K562 (cell line): ENCODE measurements around the gene RAB4B. TPM values are rescaled to one million over a fixed set of nuclear protein-coding genes. Genes with fewer than 3 reads are reported as not detected.

Source experiments
- BRD4 ChIP-seq: fragments of 200-600 bp; sonication (generic); IDR thresholded peaks from 2 replicates; pipeline ENCODE4 v1.6.1; 2017; ENCODE audit warnings: inconsistent platforms
- CREB1 ChIP-seq, 2 experiments: sonication (generic) in 1 of 2; formaldehyde crosslinking in 1 of 2; IDR thresholded peaks; 2 replicates each; pipeline versions ENCODE4 v1.6.1 to v1.8.0; 2012 to 2022; ENCODE audit warnings: inconsistent platforms in 1 of 2, mild to moderate bottlenecking in 1 of 2, missing genetic modification reagents in 1 of 2, moderate library complexity in 1 of 2
- FOS ChIP-seq: IDR thresholded peaks from 3 replicates; pipeline ENCODE4 v1.6.1; 2011; ENCODE audit not compliant: insufficient read length; ENCODE audit errors: extremely low read depth
- FOXA1 ChIP-seq: fragments of 450-650 bp; IDR thresholded peaks from 2 replicates; pipeline ENCODE4 v1.6.1; 2016; ENCODE audit warnings: mild to moderate bottlenecking, borderline replicate concordance
- GATAD2B ChIP-seq: fragments of 450-650 bp; IDR thresholded peaks from 2 replicates; pipeline ENCODE4 v1.6.1; 2017; ENCODE audit warnings: mild to moderate bottlenecking, borderline replicate concordance
- KDM5B ChIP-seq: fragments of 200-600 bp; sonication (generic); IDR thresholded peaks from 2 replicates; pipeline ENCODE4 v1.6.1; 2012; ENCODE audit warnings: low read depth, mild to moderate bottlenecking, moderate library complexity, low read length, control low read depth, inconsistent platforms; ENCODE audit not compliant: insufficient replicate concordance
- MYBL2 ChIP-seq, 2 experiments: fragments of 450-650 bp in 1 of 2; sonication (generic) in 1 of 2; formaldehyde crosslinking in 1 of 2; IDR thresholded peaks; 2 replicates each; pipeline versions ENCODE4 v1.6.1 to v1.8.1; 2017 to 2022; ENCODE audit warnings: borderline replicate concordance in 1 of 2, inconsistent platforms in 1 of 2, low read depth in 1 of 2, mild to moderate bottlenecking in 1 of 2, missing genetic modification reagents in 1 of 2, moderate library complexity in 1 of 2
- NFXL1 ChIP-seq: fragments of 450-650 bp; formaldehyde crosslinking; IDR thresholded peaks from 2 replicates; pipeline ENCODE4 v1.4.0; 2021; ENCODE audit warnings: mild to moderate bottlenecking
- RBM25 ChIP-seq: fragments of 200-400 bp; formaldehyde crosslinking; IDR thresholded peaks from 2 replicates; pipeline ENCODE4 v1.6.1; 2018; ENCODE audit warnings: low read length, low read depth, moderate library complexity; ENCODE audit not compliant: severe bottlenecking
- SMARCA5 ChIP-seq: fragments of 450-650 bp; IDR thresholded peaks from 2 replicates; pipeline ENCODE4 v1.6.1; 2016
- ZBTB8A ChIP-seq: fragments of 450-650 bp; IDR thresholded peaks from 2 replicates; pipeline ENCODE4 v1.6.1; 2018; ENCODE audit warnings: mild to moderate bottlenecking, moderate library complexity; ENCODE audit not compliant: partially characterized antibody
- ZNF253 ChIP-seq: fragments of 250-450 bp; sonication (Bioruptor Pico); conservative IDR thresholded peaks from 2 replicates; pipeline ENCODE4 v1.6.1; 2021; ENCODE audit warnings: mild to moderate bottlenecking
- ZNF263 ChIP-seq: sonication (generic); formaldehyde crosslinking; IDR thresholded peaks from 2 replicates; pipeline ENCODE4 v1.8.0; 2022; ENCODE audit warnings: mild to moderate bottlenecking, missing genetic modification reagents, borderline replicate concordance
- polyA plus RNA-seq, 8 experiments: library from polyadenylated mRNA; depleted of rRNA in 4 of 8; stranded (reverse) in 5 of 8; unstranded in 3 of 8; fragments of >200 nt; fragmentation: Nextera tagmentation in 2 of 8; fragmentation: Illumina TruSeq in 1 of 8; extraction: Ambion mirVana in 2 of 8; extraction: Trizol in 1 of 8; gene quantifications; 2 replicates each; pipeline versions ENCODE4 v1.2.1 to v1.2.3, GENCODE V29; 2011 to 2014; ENCODE audit warnings: inconsistent platforms in 1 of 8, missing spikeins in 1 of 8
- total RNA-seq, 7 experiments: library from RNA; depleted of rRNA in 6 of 7; stranded (reverse); fragments of >200 nt in 6 of 7; fragmentation: Illumina TruSeq in 2 of 7; extraction: Trizol in 2 of 7; gene quantifications; 2 replicates each; pipeline versions ENCODE4 v1.2.1 to v1.2.3, GENCODE V29; 2011 to 2021; ENCODE audit warnings: low replicate concordance in 1 of 7
- TF ChIP-seq, protein P1 (sequence below): IDR thresholded peaks from 2 replicates; pipeline ENCODE4 v1.6.1; 2011; ENCODE audit not compliant: insufficient read length; ENCODE audit errors: extremely low read depth
- TF ChIP-seq, protein P2 (sequence below): sonication (generic); formaldehyde crosslinking; IDR thresholded peaks from 2 replicates; pipeline ENCODE4 v1.8.0; 2022; ENCODE audit warnings: mild to moderate bottlenecking, low read depth, missing genetic modification reagents
- TF ChIP-seq, protein P3 (sequence below): sonication (generic); formaldehyde crosslinking; IDR thresholded peaks from 2 replicates; pipeline ENCODE4 v1.9.0; 2022; ENCODE audit warnings: mild to moderate bottlenecking, missing genetic modification reagents
- TF ChIP-seq, protein P4 (sequence below): sonication (generic); formaldehyde crosslinking; IDR thresholded peaks from 2 replicates; pipeline ENCODE4 v1.8.0; 2022; ENCODE audit warnings: mild to moderate bottlenecking, missing genetic modification reagents
- TF ChIP-seq, protein P5 (sequence below), 3 experiments: IDR thresholded peaks in 2 of 3; conservative IDR thresholded peaks in 1 of 3; 2 replicates each; pipeline ENCODE4 v1.5.1; 2011 to 2012; ENCODE audit warnings: low read length in 3 of 3, mild to moderate bottlenecking in 3 of 3, control low read depth in 2 of 3, improper control_type of control experiment in 1 of 3, inconsistent platforms in 1 of 3, low read depth in 1 of 3, mixed read lengths in 1 of 3, moderate library complexity in 1 of 3; ENCODE audit not compliant: insufficient read depth in 2 of 3
- TF ChIP-seq, protein P6 (sequence below): fragments of 450-650 bp; IDR thresholded peaks from 2 replicates; pipeline ENCODE4 v1.6.1; 2016; ENCODE audit warnings: mild to moderate bottlenecking

Gene RAB4B
- total and polyA plus RNA-seq, 9 of the 15 experiments (the other 6 are each of a cell fraction or from before 2014, with no cell fraction given) = 0.28 to 20.4 (median 9.0) TPM

DNA sequence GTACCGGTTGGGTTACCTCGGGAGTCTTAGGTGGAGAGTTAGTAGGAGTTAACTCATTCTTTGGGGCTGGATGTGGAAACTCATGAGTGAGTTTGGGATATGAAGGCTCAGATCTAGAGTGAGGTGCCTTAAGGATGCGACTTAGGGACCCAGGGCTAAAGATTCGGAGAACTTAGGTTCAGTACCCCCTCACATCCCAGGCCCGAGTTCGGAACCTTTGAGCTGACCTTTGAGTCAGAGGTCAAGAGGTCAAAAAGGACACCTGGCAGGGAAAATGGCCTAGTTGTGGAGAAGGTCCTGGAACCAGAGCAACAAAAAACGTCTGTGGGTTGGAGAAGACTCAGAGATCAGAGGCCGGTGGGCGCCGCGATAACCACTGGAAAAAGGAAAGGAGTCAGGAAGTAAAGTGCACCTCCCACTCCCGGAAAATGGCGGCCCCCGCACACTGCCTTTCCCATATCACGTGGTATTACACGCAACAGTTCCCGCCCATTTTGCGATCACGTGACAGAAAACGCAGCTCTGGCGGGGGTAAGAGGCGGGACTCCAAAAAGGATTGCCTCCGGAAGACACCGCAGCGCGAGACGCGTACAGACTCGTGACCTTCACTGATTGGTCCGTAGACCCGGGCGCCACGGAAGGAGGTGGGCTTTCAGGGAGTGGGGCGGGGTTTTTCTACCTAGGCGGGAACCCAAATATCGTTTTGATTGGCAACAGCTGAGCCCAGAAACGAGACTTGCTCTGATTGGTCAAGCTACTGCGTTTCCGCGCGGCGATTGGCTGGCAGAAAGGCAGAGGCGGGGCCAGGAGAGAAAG is 27.8 kb upstream of the RAB4B start, which contains the start of gene ACTMAP (continued):
- TF ChIP-seq, protein P1, sequence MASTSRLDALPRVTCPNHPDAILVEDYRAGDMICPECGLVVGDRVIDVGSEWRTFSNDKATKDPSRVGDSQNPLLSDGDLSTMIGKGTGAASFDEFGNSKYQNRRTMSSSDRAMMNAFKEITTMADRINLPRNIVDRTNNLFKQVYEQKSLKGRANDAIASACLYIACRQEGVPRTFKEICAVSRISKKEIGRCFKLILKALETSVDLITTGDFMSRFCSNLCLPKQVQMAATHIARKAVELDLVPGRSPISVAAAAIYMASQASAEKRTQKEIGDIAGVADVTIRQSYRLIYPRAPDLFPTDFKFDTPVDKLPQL = no peak
- TF ChIP-seq GATAD2B (no peak), KDM5B (peak; percentile 18), FOS (peak; percentile 93), ZNF253 (CRISPR knock-in tag) (no peak), ZNF263 (no peak), MYBL2 (IDR thresholded peaks at IDR 0.05; ENCODE audit: low read depth) (no peak), MYBL2 (CRISPR knock-in tag; IDR thresholded peaks at IDR 0.05; ENCODE audit: borderline replicate concordance) (no peak), NFXL1 (no peak), BRD4 (peak; percentile 94), ZBTB8A (no peak), FOXA1 (no peak), RBM25 (peak; percentile 90), CREB1 (IDR thresholded peaks at IDR 0.05) (peak; percentile 82), CREB1 (CRISPR knock-in tag; IDR thresholded peaks at IDR 0.05) (peak; percentile 85), SMARCA5 (no peak)
- TF ChIP-seq, protein P2, sequence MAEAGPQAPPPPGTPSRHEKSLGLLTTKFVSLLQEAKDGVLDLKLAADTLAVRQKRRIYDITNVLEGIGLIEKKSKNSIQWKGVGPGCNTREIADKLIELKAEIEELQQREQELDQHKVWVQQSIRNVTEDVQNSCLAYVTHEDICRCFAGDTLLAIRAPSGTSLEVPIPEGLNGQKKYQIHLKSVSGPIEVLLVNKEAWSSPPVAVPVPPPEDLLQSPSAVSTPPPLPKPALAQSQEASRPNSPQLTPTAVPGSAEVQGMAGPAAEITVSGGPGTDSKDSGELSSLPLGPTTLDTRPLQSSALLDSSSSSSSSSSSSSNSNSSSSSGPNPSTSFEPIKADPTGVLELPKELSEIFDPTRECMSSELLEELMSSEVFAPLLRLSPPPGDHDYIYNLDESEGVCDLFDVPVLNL (CRISPR knock-in tag) = peak; percentile 85
- TF ChIP-seq, protein P3, sequence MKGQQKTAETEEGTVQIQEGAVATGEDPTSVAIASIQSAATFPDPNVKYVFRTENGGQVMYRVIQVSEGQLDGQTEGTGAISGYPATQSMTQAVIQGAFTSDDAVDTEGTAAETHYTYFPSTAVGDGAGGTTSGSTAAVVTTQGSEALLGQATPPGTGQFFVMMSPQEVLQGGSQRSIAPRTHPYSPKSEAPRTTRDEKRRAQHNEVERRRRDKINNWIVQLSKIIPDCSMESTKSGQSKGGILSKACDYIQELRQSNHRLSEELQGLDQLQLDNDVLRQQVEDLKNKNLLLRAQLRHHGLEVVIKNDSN (CRISPR knock-in tag) = peak; percentile 99
- TF ChIP-seq, protein P4, sequence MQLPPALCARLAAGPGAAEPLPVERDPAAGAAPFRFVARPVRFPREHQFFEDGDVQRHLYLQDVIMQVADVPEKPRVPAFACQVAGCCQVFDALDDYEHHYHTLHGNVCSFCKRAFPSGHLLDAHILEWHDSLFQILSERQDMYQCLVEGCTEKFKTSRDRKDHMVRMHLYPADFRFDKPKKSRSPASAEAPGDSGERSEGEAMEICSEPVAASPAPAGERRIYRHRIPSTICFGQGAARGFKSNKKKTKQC (CRISPR knock-in tag) = peak; percentile 67; the same call in 1 of the 2 replicates
- TF ChIP-seq, protein P5, sequence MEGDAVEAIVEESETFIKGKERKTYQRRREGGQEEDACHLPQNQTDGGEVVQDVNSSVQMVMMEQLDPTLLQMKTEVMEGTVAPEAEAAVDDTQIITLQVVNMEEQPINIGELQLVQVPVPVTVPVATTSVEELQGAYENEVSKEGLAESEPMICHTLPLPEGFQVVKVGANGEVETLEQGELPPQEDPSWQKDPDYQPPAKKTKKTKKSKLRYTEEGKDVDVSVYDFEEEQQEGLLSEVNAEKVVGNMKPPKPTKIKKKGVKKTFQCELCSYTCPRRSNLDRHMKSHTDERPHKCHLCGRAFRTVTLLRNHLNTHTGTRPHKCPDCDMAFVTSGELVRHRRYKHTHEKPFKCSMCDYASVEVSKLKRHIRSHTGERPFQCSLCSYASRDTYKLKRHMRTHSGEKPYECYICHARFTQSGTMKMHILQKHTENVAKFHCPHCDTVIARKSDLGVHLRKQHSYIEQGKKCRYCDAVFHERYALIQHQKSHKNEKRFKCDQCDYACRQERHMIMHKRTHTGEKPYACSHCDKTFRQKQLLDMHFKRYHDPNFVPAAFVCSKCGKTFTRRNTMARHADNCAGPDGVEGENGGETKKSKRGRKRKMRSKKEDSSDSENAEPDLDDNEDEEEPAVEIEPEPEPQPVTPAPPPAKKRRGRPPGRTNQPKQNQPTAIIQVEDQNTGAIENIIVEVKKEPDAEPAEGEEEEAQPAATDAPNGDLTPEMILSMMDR (IDR thresholded peaks at IDR 0.05 in 2 of 3, conservative IDR thresholded peaks at IDR 0.05 in 1 of 3; ENCODE audit: insufficient read depth in 2 of 3, low read depth in 1 of 3, low read length in 3 of 3) = no peak
- TF ChIP-seq, protein P6, sequence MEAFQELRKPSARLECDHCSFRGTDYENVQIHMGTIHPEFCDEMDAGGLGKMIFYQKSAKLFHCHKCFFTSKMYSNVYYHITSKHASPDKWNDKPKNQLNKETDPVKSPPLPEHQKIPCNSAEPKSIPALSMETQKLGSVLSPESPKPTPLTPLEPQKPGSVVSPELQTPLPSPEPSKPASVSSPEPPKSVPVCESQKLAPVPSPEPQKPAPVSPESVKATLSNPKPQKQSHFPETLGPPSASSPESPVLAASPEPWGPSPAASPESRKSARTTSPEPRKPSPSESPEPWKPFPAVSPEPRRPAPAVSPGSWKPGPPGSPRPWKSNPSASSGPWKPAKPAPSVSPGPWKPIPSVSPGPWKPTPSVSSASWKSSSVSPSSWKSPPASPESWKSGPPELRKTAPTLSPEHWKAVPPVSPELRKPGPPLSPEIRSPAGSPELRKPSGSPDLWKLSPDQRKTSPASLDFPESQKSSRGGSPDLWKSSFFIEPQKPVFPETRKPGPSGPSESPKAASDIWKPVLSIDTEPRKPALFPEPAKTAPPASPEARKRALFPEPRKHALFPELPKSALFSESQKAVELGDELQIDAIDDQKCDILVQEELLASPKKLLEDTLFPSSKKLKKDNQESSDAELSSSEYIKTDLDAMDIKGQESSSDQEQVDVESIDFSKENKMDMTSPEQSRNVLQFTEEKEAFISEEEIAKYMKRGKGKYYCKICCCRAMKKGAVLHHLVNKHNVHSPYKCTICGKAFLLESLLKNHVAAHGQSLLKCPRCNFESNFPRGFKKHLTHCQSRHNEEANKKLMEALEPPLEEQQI = no peak
